ENCODE measurements around the gene FAAP20. TPM values are rescaled to one million over a fixed set of nuclear protein-coding genes. Genes with fewer than 3 reads are reported as not detected.

The FAAP20 gene
- total RNA-seq, 4 donors from 2014 or later: 42.2 to 82.2 (median 50.2) TPM

GRCh38 chr1:2172012-2172411 is 22.6 kb downstream of the FAAP20 start:
- Histone ChIP-seq H3K4me3 (replicated peaks in 1 of 3) (no peak overlapping the region), H3K9me3 (no peaks in the 10 kb centered on the region), H3K4me1 (no peaks in the 10 kb centered on the region), H3K27ac (no peak overlapping the region), H3K27me3 (no peaks in the 10 kb centered on the region), H3K36me3 (peaks cover 7 to 12% of the 10 kb centered on the region in 2 donors)
- TF ChIP-seq POLR2A (IDR thresholded peaks at IDR 0.05) (no peak), CTCF (IDR thresholded peaks at IDR 0.05) (no peak)
- intact Hi-C loops (cut with DNase I): loop anchor here (10.0 kb wide), 1 partner anchor 117 kb away; the partner anchor contains the start of gene PRKCZ
- WGBS, 2 donors: 95% methylated on average over 19 to 26 of the region's 26 CpGs
- no peak for DNase-seq

GRCh38 chr1:2170211-2170610 is 24.4 kb downstream of the FAAP20 start:
- TF ChIP-seq POLR2A (IDR thresholded peaks at IDR 0.05) (no peak), CTCF (IDR thresholded peaks at IDR 0.05) (no peak)
- WGBS, 2 donors: 77 to 85% methylated on average over 11 of the region's 11 CpGs
- DNase-seq: no peak
- no peaks in the 10 kb centered on the region for H3K27me3 ChIP-seq
- peaks cover 7 to 12% of the 10 kb centered on the region in 2 donors for H3K36me3 ChIP-seq
- no peaks in the 10 kb centered on the region for H3K4me1 ChIP-seq
- H3K9me3 ChIP-seq: no peaks in the 10 kb centered on the region
- H3K27ac ChIP-seq: no peak overlapping the region
- H3K4me3 ChIP-seq (replicated peaks in 1 of 3): no peak overlapping the region
- intact Hi-C loops (cut with DNase I): loop anchor here (10.0 kb wide), 1 partner anchor 115 kb away; the partner anchor contains the start of gene PRKCZ

DNA sequence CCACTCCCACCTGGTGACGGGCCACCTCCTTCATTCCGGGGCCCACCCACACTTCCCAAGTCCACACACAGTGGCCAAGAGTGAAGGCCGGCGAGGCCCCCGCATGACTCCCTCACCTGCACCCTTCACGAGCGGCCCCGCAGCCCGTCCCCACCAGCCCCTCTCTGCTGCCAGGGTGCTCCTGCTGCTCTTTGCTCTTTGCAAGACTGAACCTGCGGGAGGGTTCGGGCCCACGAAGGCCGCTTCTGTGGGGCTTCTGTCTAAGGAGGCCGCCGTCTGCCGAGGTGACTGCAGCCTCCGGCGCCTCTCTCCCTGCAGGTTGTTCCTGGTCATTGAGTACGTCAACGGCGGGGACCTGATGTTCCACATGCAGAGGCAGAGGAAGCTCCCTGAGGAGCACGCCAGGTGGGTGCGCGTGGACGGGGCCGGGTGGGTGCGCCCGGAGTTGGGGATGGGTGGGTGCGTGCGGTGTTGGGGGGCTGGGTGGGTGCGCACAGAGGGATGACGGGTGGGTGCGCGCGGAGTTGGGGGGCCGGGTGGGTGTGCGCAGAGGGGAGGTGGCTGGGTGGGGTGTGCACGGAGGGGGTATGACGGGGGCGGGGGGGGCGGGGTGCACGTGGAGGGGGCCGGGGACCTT is 25.3 kb downstream of the FAAP20 start:
- TF ChIP-seq POLR2A (IDR thresholded peaks at IDR 0.05): no peak
- no peak for TF ChIP-seq CTCF (IDR thresholded peaks at IDR 0.05)
- Histone ChIP-seq H3K36me3 (peaks cover 7 to 12% of the 10 kb centered on the region in 2 donors), H3K27ac (no peak overlapping the region), H3K27me3 (no peaks in the 10 kb centered on the region), H3K4me3 (replicated peaks in 1 of 3) (no peak overlapping the region), H3K4me1 (no peaks in the 10 kb centered on the region), H3K9me3 (no peaks in the 10 kb centered on the region)
- 97% methylated on average over 39 to 42 of the region's 43 CpGs for WGBS, 2 donors
- intact Hi-C loops (cut with DNase I): no loop called here
- no peak for DNase-seq

- no peaks in the 10 kb centered on the region for H3K9me3 ChIP-seq
- no peak for DNase-seq
- no peaks in the 10 kb centered on the region for H3K4me1 ChIP-seq
- no peak overlapping the region for H3K4me3 ChIP-seq (replicated peaks in 1 of 3)
- no peaks in the 10 kb centered on the region for H3K27me3 ChIP-seq
- H3K36me3 ChIP-seq: peaks cover 7 to 12% of the 10 kb centered on the region in 2 donors
- TF ChIP-seq POLR2A (IDR thresholded peaks at IDR 0.05) (no peak), CTCF (IDR thresholded peaks at IDR 0.05) (no peak)
- intact Hi-C loops (cut with DNase I): no loop called here
- WGBS, 2 donors: 91 to 93% methylated on average over 12 of the region's 12 CpGs
- H3K27ac ChIP-seq: no peak overlapping the region
These were observed 26.0 kb downstream of the FAAP20 start for GRCh38 chr1:2168535-2168934.

DNA sequence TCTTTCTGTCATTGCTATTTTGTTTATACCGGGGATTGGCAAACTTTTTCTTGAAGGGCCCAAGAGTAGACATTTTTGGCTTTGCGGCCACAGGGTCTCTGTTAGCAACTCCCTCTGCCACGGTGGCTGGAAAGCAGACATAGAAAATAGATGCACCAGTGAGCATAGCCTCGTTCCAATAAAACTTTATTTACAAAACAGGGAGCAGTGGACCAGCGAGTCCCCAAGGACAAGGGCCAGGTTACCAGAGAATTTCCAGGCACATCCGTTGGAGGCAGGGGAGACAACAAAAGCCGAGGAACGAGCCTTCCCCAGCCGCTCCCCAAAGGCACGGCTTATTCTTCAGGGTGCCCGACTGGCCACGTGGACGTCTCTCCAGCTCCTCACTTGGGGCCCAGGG is 26.5 kb downstream of the FAAP20 start:
- TF ChIP-seq CTCF (IDR thresholded peaks at IDR 0.05): no peak
- TF ChIP-seq POLR2A (IDR thresholded peaks at IDR 0.05): no peak
- peaks cover 7 to 12% of the 10 kb centered on the region in 2 donors for H3K36me3 ChIP-seq
- no peak for DNase-seq
- no peaks in the 10 kb centered on the region for H3K4me1 ChIP-seq
- 96% methylated on average over 13 of the region's 13 CpGs for WGBS, 2 donors
- H3K27me3 ChIP-seq: no peaks in the 10 kb centered on the region
- no peak overlapping the region for H3K27ac ChIP-seq
- H3K9me3 ChIP-seq: no peaks in the 10 kb centered on the region
- intact Hi-C loops (cut with DNase I): no loop called here
- no peak overlapping the region for H3K4me3 ChIP-seq (replicated peaks in 1 of 3)
